CD4-positive, alpha-beta memory T cell (primary cell): ENCODE results near the gene DYNC1LI1. TPM values are rescaled to one million over a fixed set of nuclear protein-coding genes. Genes with fewer than 3 reads are reported as not detected.
"Not testable (repeated sequence)": the region's sequence is repeated elsewhere in the genome, so short reads cannot be mapped to it uniquely, and the experiment has no call there.

Source experiments
- CTCF ChIA-PET: fragments of 350-600 bp; sonication (Branson Sonifier 250); formaldehyde crosslinking; loops from one replicate; lab custom pipeline; 2021; ENCODE audit warnings: inconsistent platforms; ENCODE audit not compliant: partially characterized antibody; lab: Charles Lee
- POLR2A ChIA-PET: fragments of 350-600 bp; sonication (Branson Sonifier 250); formaldehyde crosslinking; loops from one replicate; lab custom pipeline; 2021; ENCODE audit not compliant: partially characterized antibody; lab: Charles Lee
- DNase-seq, 5 donors: peaks; one replicate each; pipeline versions ENCODE4 v3.0.0 to v3.0.0-alpha.2; 2020 to 2022; ENCODE audit warnings: mixed read lengths in 1 of 5
- H3K27ac ChIP-seq: one replicate; pipeline ENCODE4 v1.7.0; 2013; ENCODE audit warnings: low read depth, low read length
- H3K27me3 ChIP-seq: 2 replicates; pipeline ENCODE4 v1.7.0; 2013; ENCODE audit warnings: mild to moderate bottlenecking, low read length, moderate library complexity; ENCODE audit not compliant: insufficient read depth
- H3K36me3 ChIP-seq: 2 replicates; pipeline ENCODE4 v1.7.0; 2013; ENCODE audit warnings: mild to moderate bottlenecking, low read length, moderate library complexity; ENCODE audit not compliant: insufficient read depth
- H3K4me1 ChIP-seq: 2 replicates; pipeline ENCODE4 v1.7.0; 2013; ENCODE audit warnings: mild to moderate bottlenecking, low read length, moderate library complexity; ENCODE audit not compliant: insufficient read depth
- H3K4me3 ChIP-seq, 2 donors: one replicate each; pipeline ENCODE4 v1.7.0; 2013; ENCODE audit warnings: low read length in 2 of 2, mild to moderate bottlenecking in 1 of 2
- H3K9me3 ChIP-seq, 2 donors: one replicate each; pipeline ENCODE4 v1.7.0; 2013; ENCODE audit warnings: low read length in 2 of 2, control low read depth in 1 of 2; ENCODE audit not compliant: control insufficient read depth in 1 of 2
- H3K27ac Mint-ChIP-seq, 7 donors: one replicate each; pipeline ENCODE4 v1.8.0; 2020 to 2021; ENCODE audit warnings: mixed read lengths in 7 of 7, mild to moderate bottlenecking in 6 of 7, inconsistent platforms in 3 of 7, moderate library complexity in 3 of 7
- H3K27me3 Mint-ChIP-seq, 2 donors: one replicate each; pipeline ENCODE4 v1.8.0; 2020 to 2021; ENCODE audit warnings: mixed read lengths in 2 of 2
- H3K36me3 Mint-ChIP-seq, 2 donors: one replicate each; pipeline ENCODE4 v1.8.0; 2020 to 2021; ENCODE audit warnings: mixed read lengths in 2 of 2, inconsistent platforms in 1 of 2, mild to moderate bottlenecking in 1 of 2
- H3K4me1 Mint-ChIP-seq, 4 donors: one replicate each; pipeline ENCODE4 v1.8.0; 2020 to 2021; ENCODE audit warnings: mixed read lengths in 4 of 4, mild to moderate bottlenecking in 1 of 4
- H3K4me3 Mint-ChIP-seq, 8 donors: one replicate each; pipeline ENCODE4 v1.8.0; 2020 to 2021; ENCODE audit warnings: mixed read lengths in 8 of 8, mild to moderate bottlenecking in 7 of 8, moderate library complexity in 6 of 8, inconsistent platforms in 3 of 8
- H3K9me3 Mint-ChIP-seq, 8 donors: one replicate each; pipeline ENCODE4 v1.8.0; 2020 to 2021; ENCODE audit warnings: mixed read lengths in 8 of 8, mild to moderate bottlenecking in 5 of 8, inconsistent platforms in 3 of 8, moderate library complexity in 1 of 8
- intact Hi-C: fragments of 100-400 bp; cut with micrococcal nuclease; formaldehyde crosslinking; loops from one replicate; pipeline ENCODE4 v1.15.1; 2023
- polyA plus RNA-seq, 2 donors: library from polyadenylated mRNA; unstranded; fragments of 300-500 nt; fragmentation: Illumina TruSeq; gene quantifications; one replicate each; pipeline ENCODE4 v1.2.3, GENCODE V29; 2021
- total RNA-seq, 2 experiments: library from RNA; stranded (reverse); gene quantifications; one replicate each; pipeline ENCODE4 v1.2.3, GENCODE V29; 2021

The DYNC1LI1 gene
- total and polyA plus RNA-seq, 4 experiments from 2014 or later = 25.1 to 30.1 (median 28.7) TPM

DNA sequence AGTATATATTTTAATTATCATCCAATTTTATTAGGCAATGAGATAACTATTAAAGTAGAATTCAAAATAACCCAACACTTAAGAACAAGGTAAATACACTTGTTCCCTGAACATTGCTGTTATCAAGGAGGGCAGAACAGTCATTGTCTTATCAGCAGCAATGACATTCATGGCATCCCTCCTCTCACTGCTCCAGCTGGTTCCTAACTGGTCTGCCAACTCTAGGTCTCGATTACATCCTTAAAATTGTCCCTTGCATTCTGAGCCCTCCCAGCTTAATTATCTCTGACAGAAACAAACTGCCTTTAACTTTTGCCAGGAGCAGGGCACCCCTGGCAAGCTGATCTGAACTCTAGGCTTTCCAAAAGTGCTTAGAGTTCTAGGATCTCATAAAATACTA, 14.0 kb upstream of the DYNC1LI1 start:
- H3K27me3 Mint-ChIP-seq = peaks cover 0 to 5% of the 10 kb centered on the region in 2 donors
- CTCF ChIA-PET = no interaction called here
- H3K9me3 Mint-ChIP-seq = peaks cover 0 to 4% (median 0%) of the 10 kb centered on the region in 8 donors
- POLR2A ChIA-PET = no interaction called here
- H3K4me1 Mint-ChIP-seq = no peaks in the 10 kb centered on the region
- H3K36me3 Mint-ChIP-seq = no peaks in the 10 kb centered on the region
- no peak overlapping the region for H3K27ac ChIP-seq
- H3K4me3 ChIP-seq = no peak overlapping the region
- H3K36me3 ChIP-seq = no peaks in the 10 kb centered on the region
- no peaks in the 10 kb centered on the region for H3K27me3 ChIP-seq
- no peaks in the 10 kb centered on the region for H3K9me3 ChIP-seq
- H3K27ac Mint-ChIP-seq = no peak overlapping the region
- intact Hi-C loops = loop anchor here (5.0 kb wide), 1 partner anchor 72 kb away; no protein-coding TSS in a partner anchor
- DNase-seq = no peak
- H3K4me1 ChIP-seq = no peaks in the 10 kb centered on the region
- H3K4me3 Mint-ChIP-seq = no peak overlapping the region

DNA sequence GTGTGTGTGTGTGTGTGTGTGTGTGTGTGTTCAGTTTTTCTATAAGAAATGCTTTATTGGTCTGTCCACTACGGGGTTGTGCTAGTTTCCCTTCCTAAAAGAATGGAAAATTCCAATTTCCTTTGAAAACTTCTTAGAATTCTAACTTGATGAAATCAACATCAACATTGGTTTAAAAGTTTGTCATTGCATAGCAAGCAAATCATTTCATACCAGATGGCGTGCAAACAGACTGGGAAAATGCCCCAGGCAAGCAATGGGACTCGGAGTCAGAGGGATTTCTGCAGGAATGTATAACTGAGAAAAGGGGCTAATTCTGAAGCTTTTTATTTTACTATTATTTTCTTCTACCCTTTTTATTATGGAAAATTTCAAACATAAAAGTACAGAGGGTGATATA, 13.1 kb upstream of the DYNC1LI1 start:
- ChIA-PET CTCF (no interaction called here), POLR2A (no interaction called here)
- Mint-ChIP-seq H3K4me3 (no peak overlapping the region), H3K36me3 (no peaks in the 10 kb centered on the region), H3K9me3 (peaks cover 0 to 4% (median 0%) of the 10 kb centered on the region in 8 donors), H3K4me1 (no peaks in the 10 kb centered on the region), H3K27me3 (peaks cover 1 to 5% of the 10 kb centered on the region in 2 donors), H3K27ac (no peak overlapping the region)
- Histone ChIP-seq H3K4me3 (no peak overlapping the region), H3K36me3 (no peaks in the 10 kb centered on the region), H3K27ac (no peak overlapping the region), H3K4me1 (no peaks in the 10 kb centered on the region), H3K27me3 (no peaks in the 10 kb centered on the region), H3K9me3 (no peaks in the 10 kb centered on the region)
- no peak for DNase-seq
- intact Hi-C loops = no loop called here

DNA sequence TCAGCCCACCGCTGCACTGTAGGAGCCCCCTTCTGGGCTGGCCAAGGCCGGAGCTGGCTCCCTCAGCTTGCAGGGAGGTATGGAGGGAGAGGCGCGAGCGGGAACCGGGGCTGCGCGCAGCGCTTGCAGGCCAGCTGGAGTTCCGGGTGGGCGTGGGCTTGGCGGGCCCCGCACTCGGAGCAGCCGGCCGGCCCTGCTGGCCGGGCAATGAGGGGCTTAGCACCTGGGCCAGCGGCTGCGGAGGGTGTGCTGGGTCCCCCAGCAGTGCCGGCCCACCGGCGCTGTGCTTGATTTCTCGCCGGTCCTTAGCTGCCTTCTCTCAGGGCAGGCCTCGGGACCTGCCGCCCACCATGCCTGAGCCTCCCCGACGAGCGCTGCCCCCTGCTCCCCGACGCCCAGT, 8.0 kb upstream of the DYNC1LI1 start:
- POLR2A ChIA-PET, H3K9me3 Mint-ChIP-seq, H3K27me3 Mint-ChIP-seq, H3K36me3 ChIP-seq, H3K4me3 Mint-ChIP-seq, H3K9me3 ChIP-seq, H3K27ac Mint-ChIP-seq, H3K27me3 ChIP-seq, H3K27ac ChIP-seq, H3K4me3 ChIP-seq, CTCF ChIA-PET, DNase-seq, H3K36me3 Mint-ChIP-seq: not testable (repeated sequence)
- intact Hi-C loops = loop anchor here (1.0 kb wide), 1 partner anchor 8 kb away; the partner anchor contains the start of gene DYNC1LI1
- peaks cover 14% of the 10 kb centered on the region for H3K4me1 ChIP-seq
- peaks cover 9 to 11% (median 10%) of the 10 kb centered on the region in 4 donors for H3K4me1 Mint-ChIP-seq

DNA sequence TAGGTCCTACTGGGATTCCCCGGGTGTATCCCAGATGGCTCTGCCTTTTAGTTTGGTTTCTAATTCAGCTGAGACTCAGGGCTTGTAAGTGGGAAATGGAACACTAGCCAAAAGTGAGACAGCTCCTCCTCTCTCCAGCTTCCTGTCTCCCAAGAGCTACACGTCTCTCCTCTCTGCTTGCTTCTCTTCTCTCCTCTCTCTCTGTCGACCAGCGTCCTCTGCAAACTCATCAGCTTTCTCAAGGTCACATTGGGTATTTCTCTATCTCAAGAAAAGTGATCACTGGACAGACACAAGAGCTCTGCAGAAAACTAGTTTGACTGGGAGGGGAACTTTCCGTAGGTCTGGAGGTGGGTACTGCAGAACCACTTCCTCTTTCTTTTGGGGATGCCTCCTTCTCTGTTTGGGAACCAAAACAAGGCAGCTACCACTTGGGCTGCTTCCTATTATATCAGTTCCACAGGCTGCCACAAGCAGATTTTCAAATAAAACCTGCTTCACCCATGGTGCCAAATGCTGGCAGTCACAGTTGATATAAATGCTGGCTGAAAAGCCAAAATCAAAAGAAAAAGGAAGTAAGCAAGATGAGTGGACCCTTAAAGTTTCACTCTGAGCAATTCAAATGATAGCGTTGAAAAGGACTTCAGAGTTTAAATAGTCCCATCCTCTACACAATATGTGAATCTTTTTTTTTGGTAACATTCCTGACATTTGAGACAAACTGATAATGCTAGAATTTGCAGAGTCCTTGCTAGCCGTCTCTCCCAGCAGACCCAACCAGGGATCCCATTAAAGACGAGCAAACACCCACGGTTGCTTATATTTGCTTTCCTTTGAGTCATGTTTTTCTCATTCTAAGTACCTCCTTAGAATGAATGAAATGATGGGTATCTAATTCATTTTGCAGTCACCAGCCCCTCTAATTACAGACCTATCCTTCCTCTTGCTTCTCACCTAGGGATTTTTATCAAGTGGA, 7.2 kb upstream of the DYNC1LI1 start:
- POLR2A ChIA-PET = no interaction called here
- H3K27ac Mint-ChIP-seq = no peak overlapping the region
- H3K36me3 Mint-ChIP-seq = no peaks in the 10 kb centered on the region
- no peaks in the 10 kb centered on the region for H3K9me3 ChIP-seq
- peaks cover 0 to 1% of the 10 kb centered on the region in 2 donors for H3K27me3 Mint-ChIP-seq
- H3K4me3 ChIP-seq = no peak overlapping the region
- H3K27ac ChIP-seq = no peak overlapping the region
- no peaks in the 10 kb centered on the region for H3K27me3 ChIP-seq
- CTCF ChIA-PET = no interaction called here
- H3K4me3 Mint-ChIP-seq = peak overlapping the region in 7 of 8 donors; percentile 0 to 67 (median 26)
- H3K36me3 ChIP-seq = no peaks in the 10 kb centered on the region
- H3K4me1 ChIP-seq = peaks cover 14% of the 10 kb centered on the region
- no peak for DNase-seq
- peaks cover 9 to 12% (median 10%) of the 10 kb centered on the region in 4 donors for H3K4me1 Mint-ChIP-seq
- peaks cover 0 to 4% (median 0%) of the 10 kb centered on the region in 8 donors for H3K9me3 Mint-ChIP-seq
- intact Hi-C loops = loop anchor here (1.0 kb wide), 1 partner anchor 8 kb away; the partner anchor contains the start of gene DYNC1LI1

DNA sequence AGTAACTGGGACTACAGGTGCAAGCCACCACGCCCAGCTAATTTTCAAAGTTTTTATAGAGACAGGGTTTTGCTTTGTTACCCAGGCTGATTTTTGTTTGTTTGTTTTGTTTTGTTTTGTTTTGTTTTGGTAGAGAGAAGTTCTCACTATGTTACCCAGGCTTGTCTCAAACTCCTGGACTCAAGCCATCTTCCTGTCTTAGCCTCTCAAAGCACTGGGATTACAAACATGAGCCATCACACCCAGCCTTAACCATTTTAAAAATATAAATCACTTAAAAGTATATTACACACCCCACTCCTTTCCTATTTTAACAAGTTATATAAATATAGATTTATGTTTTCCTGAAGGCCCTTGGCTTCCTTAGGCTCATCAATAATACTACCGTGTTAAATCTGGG, 6.5 kb upstream of the DYNC1LI1 start:
- Histone ChIP-seq H3K27ac (no peak overlapping the region), H3K4me1 (peaks cover 14% of the 10 kb centered on the region), H3K9me3 (no peaks in the 10 kb centered on the region), H3K4me3 (no peak overlapping the region), H3K27me3 (no peaks in the 10 kb centered on the region), H3K36me3 (no peaks in the 10 kb centered on the region)
- no peak for DNase-seq
- peaks cover 9 to 16% (median 10%) of the 10 kb centered on the region in 4 donors for H3K4me1 Mint-ChIP-seq
- intact Hi-C loops = no loop called here
- no peaks in the 10 kb centered on the region for H3K36me3 Mint-ChIP-seq
- ChIA-PET POLR2A (no interaction called here), CTCF (no interaction called here)
- peaks cover 0 to 4% (median 0%) of the 10 kb centered on the region in 8 donors for H3K9me3 Mint-ChIP-seq
- peaks cover 0 to 1% of the 10 kb centered on the region in 2 donors for H3K27me3 Mint-ChIP-seq
- no peak overlapping the region for H3K27ac Mint-ChIP-seq
- H3K4me3 Mint-ChIP-seq = no peak overlapping the region

DNA sequence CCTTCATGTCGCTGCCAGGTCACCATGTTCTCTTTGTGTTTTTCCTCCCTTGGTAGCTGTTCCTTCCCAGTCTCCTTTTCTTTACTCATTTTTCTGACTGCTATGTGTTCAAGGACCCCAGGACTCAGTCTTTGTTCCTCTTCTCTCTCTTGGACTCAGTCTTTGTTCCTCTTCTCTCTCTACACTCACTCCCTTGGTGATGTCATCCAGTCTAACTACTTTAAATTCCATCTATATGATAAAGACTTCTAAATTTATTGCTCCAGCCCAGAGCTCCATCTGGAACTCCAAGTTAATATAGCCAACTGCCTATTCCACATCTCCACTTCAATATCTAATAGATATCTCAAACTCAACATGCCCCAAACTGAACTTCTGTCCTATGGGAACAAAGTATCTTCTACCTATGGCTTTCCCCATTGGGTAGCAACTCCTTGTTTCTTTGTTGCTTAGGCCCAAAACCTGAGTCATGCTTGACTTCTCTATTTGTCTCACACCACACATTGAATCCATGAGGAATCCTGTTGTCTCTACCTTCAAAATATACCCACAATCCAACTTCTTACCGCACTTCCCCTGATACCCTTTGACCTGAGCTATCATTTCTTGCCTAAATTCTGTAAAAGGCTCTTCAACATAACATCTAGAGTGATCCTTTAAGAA, 4.9 kb upstream of the DYNC1LI1 start:
- H3K27ac ChIP-seq = no peak overlapping the region
- no peaks in the 10 kb centered on the region for H3K36me3 ChIP-seq
- no peak for DNase-seq
- POLR2A ChIA-PET = no interaction called here
- no peaks in the 10 kb centered on the region for H3K9me3 ChIP-seq
- H3K27ac Mint-ChIP-seq = no peak overlapping the region
- H3K27me3 ChIP-seq = no peaks in the 10 kb centered on the region
- H3K27me3 Mint-ChIP-seq = peaks cover 0 to 1% of the 10 kb centered on the region in 2 donors
- peaks cover 24% of the 10 kb centered on the region for H3K4me1 ChIP-seq
- intact Hi-C loops = no loop called here
- peaks cover 0 to 3% (median 0%) of the 10 kb centered on the region in 8 donors for H3K9me3 Mint-ChIP-seq
- no peak overlapping the region for H3K4me3 ChIP-seq
- CTCF ChIA-PET = no interaction called here
- peaks cover 12 to 25% (median 16%) of the 10 kb centered on the region in 4 donors for H3K4me1 Mint-ChIP-seq
- no peaks in the 10 kb centered on the region for H3K36me3 Mint-ChIP-seq
- H3K4me3 Mint-ChIP-seq = no peak overlapping the region

DNA sequence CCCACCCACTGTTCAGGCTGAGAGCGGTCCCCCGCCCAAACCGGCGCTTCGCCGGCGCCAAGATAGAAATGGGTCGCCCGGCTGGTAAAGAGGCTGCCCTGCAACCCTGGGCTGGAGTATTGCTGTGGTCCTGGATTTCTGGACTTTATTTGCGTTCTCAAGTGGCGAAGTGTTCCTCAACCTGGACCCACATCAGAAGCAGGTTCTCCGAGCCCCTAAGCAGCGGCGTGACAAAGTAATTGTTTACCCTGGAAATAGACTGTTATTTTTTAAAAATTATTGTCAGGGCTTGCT, 481 bp upstream of the DYNC1LI1 start:
- Mint-ChIP-seq H3K27ac (peak overlapping the region; percentile 56 to 97 (median 93)), H3K4me1 (peaks cover 20 to 42% (median 26%) of the 10 kb centered on the region in 4 donors), H3K27me3 (no peaks in the 10 kb centered on the region), H3K9me3 (no peaks in the 10 kb centered on the region), H3K4me3 (peak overlapping the region; percentile 91 to 94 (median 92)), H3K36me3 (peaks cover 0 to 1% of the 10 kb centered on the region in 2 donors)
- Histone ChIP-seq H3K4me3 (peak overlapping the region; percentile 76 to 93), H3K9me3 (no peaks in the 10 kb centered on the region), H3K4me1 (peaks cover 32% of the 10 kb centered on the region), H3K27me3 (no peaks in the 10 kb centered on the region), H3K36me3 (no peaks in the 10 kb centered on the region), H3K27ac (peak overlapping the region; percentile 81)
- ChIA-PET CTCF (no interaction called here), POLR2A (no interaction called here)
- no peak for DNase-seq
- intact Hi-C loops = loop anchor here (2.0 to 5.0 kb wide), 3 partner anchors 34 to 870 kb away; partner anchors contain the start of genes GPD1L and UBP1
